Stimulated activated CD8-positive, alpha-beta memory T cell treated with anti-CD3 and anti-CD28 coated beads, Interleukin-12 subunit alpha, Interleukin-12 subunit beta, amount 100 ng/mL, for 4 hours (primary cell): ENCODE results near the gene MAP6.
"Not testable (repeated sequence)": the region's sequence is repeated elsewhere in the genome, so short reads cannot be mapped to it uniquely, and the experiment has no call there.

ENCODE experiments used
- DNase-seq: peaks from one replicate; pipeline ENCODE4 v3.0.0-alpha.2; 2020; ENCODE audit warnings: low read depth

Gene MAP6

DNA sequence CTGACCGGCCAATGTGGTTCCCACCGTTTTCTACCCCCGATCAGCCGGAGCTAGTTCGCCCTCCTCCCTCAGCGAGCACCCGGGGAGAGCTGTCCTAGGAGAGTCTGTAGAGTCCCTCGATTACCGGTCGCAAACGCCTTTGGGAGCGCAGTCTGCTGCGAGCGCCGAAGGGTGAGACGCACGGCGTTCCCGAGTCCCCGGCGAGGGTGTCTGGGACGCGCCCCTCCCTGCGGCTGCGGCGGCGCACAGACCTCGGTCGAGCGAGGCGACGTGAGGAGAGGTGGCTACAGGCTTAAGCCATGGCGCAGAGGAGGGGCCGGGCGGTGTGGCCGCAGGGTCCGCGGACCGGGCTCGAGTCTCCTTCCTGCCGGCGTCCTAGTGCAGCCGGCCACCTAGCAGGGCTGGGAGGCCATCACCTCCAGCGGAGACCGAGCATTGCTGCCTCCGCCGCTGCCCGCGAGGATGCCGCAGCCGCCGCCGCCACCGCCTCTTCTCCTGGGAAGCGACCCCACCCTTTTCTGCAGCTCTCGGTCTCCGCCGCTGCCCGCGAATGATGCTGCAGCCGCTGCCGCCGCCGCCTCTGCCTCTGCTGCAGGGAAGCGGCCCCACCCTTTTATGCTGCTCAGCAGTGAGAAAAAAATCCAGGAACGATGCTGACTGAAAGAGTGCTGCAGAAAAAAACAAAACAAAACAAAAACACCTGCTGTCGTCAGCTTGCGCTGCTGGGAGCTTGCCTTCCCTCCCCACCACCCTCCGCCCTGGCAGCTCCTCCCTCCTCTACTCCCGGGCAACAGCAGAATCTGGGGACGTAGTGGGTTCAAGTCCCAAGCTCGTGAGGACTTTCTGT lies at the start of gene MAP6:
MAP6 (minus strand) TSS at position 588 of the 847 bp plus-strand sequence. CDS start 669 bp downstream, outside the sequence.
- DNase-seq, result no peak

DNA sequence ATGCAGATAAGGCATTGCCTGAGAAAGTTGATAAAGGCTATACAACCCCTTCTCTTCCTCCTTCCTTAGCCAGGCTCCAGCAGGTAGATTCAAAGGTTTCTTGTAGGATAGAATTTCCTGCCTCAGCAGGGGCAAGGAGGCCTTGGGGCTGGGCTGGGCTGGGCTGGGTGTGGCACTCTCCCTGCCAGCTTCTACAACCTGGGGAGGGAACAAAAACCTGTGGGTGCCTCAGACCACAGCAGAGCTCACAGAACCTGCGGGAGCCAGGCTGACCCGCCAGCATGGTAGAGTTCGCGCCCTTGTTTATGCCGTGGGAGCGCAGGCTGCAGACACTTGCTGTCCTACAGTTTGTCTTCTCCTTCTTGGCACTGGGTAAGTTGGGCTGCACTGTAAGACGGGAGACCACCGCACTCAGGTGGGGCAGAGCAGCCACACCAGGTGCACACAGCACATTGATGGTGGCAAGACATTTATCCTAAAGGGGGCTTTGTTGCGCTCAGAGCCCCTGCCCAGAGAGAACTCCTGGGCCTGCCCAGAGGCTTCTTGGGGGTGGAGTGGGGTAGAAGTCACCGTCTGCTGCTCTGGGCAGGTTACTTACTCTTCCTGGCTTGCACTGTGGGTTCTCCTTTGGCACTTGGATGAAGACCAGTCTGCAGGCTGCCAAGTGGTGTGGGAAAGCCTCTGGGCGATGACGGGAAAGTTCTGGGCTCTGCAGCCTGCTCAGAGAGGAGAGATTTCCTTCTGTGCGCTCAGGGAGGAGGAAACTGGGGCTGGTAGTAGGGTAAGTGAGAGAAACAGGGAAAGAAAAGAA lies 49.0 kb upstream of the MAP6 start, which contains the start of gene MOGAT2:
MOGAT2 (plus strand) TSS at position 231 of the 811 bp plus-strand sequence; CDS start at position 282, 51 bp downstream.
- no peak for DNase-seq

- DNase-seq, result no peak
These were observed 47.8 kb upstream of the MAP6 start for GRCh38 chr11:75716659-75717058.

GRCh38 chr11:75715688-75716087 lies 46.9 kb upstream of the MAP6 start:
- no peak for DNase-seq

DNA sequence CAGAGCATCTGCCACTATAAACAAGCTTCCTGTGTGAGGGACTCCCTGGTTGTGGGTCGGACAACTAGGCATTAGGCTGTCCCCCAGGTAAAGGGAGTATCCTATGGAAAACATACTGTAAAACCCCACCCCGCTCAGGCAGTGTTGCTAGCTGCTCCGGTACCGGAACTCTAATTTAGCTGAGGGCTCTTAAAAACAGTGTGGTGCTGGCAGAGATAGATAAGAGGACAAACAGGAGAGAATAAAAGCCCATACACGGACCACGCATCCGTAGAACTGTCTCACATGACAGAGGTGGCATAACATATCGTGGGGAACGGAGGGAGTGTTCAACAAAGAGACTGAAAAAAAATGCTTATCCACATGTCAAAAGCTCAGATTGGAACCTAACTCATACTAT lies 45.4 kb upstream of the MAP6 start:
- DNase-seq, result no peak

DNA sequence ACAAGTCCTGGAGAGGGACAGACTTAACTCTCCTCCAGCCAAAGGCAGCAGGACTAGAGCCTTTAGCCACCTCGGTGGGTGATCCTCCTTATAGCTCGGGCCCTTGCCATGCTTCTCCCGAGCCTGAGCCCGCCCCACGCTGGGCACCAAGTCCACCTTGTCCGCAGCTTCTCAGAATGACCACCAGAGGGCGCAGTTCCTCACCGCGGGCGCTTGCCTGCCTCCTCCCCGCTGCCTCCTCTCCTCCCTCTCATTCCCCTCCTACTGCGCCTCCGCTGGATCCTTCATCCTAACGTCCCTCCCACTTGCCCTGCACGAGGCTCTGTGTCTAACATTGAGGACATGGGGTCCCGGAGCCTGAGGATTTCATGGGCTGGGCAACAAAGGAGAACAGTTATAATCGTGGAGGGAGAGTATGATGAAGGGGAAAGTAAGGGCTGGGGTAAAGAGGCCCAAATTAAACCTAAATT lies 37.5 kb upstream of the MAP6 start:
- DNase-seq, result peak; percentile 33

DNA sequence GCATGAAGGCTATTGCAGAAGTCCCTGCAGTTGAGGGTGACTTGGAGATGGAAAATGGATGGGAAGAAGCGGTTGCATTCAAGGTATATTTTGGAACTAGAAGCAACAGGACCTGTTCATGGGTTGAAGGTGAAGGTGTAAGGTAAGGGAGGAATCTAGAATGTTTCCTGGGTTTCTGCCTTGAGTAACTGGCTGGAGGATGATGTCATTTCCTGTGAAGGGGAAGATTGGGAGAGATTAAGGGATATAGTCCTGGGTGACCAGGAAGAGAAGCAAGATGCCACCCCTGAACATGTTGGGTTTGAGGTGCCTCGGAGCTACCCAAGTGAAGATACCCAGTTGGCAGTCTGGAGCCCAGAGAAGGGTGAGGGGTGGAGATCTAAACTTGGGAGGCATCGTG lies 36.7 kb upstream of the MAP6 start:
- DNase-seq, result no peak

DNA sequence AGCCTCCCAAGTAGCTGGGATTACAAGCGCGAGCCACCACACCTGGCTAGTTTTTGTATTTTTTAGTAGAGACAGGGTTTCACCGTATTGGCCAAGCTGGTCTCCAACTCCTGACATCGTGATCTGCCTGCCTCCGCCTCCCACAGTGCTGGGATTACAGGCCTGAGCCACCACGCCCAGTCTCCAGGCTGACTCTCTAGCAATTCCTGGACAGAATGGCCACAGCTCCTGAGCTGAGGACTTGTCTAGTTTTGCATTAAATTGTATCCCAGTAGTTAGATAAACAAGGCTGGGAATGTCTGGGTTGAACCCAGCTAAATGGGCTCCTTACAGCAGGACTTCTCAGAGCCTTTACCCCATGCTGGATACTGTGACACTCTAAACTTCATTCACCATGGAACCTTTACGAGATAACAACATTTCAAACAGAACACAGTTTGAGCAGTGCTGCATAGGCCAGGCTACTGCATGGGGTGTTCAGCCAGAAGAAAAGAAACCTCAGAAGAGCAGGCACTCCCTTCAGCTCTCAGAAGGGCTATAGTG lies 34.9 kb upstream of the MAP6 start:
- DNase-seq, result no peak

- DNase-seq, result no peak
These were observed 32.1 kb upstream of the MAP6 start for GRCh38 chr11:75700940-75701339.

GRCh38 chr11:75697906-75698581 lies 29.2 kb upstream of the MAP6 start:
- DNase-seq, result no peak

- no peak for DNase-seq
These were observed 23.0 kb upstream of the MAP6 start for GRCh38 chr11:75691804-75692203.

GRCh38 chr11:75689863-75690609 lies 21.2 kb upstream of the MAP6 start:
- no peak for DNase-seq

DNA sequence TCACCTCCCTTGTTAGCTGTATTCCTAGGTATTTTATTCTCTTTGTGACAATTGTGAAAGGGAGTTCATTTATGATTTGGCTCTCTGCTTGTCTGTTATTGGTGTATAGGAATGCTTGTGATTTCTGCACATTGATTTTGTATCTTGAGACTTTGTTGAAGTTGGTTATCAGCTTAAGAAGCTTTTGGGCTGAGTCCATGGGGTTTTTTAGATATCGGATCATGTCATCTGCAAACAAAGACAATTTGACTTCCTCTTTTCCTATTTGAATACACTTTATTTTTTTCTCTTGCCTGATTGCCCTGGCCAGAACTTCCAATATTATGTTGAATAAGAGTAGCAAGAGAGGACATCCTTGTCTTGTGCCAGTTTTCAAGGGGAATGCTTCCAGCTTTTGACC lies 15.0 kb upstream of the MAP6 start:
- not testable (repeated sequence) for DNase-seq

DNA sequence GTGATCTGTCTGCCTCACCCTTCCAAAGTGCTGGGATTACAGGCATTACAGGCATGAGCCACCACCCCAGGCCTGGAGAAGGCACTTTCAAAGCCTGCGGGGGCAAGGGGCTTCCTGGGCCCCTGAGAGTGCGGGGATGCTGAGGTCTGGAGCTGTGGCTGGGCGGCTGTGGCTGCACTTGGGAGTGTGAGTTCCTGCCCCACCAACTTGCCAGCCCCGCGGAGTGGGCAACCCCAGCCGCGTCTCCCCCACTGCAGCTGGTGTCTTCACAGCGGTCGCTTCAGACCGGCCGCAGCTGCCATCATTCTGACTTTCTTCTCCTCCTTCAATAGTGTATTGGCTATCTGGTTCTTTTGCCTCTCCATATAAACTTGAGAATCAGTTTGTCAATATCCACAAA lies 10.7 kb upstream of the MAP6 start:
- DNase-seq, result no peak

- no peak for DNase-seq
These were observed 9.9 kb upstream of the MAP6 start for GRCh38 chr11:75678620-75679259.

- DNase-seq, result no peak
These were observed 9.1 kb upstream of the MAP6 start for GRCh38 chr11:75677909-75678308.

- no peak for DNase-seq
These were observed 8.4 kb upstream of the MAP6 start for GRCh38 chr11:75677275-75677674.

DNA sequence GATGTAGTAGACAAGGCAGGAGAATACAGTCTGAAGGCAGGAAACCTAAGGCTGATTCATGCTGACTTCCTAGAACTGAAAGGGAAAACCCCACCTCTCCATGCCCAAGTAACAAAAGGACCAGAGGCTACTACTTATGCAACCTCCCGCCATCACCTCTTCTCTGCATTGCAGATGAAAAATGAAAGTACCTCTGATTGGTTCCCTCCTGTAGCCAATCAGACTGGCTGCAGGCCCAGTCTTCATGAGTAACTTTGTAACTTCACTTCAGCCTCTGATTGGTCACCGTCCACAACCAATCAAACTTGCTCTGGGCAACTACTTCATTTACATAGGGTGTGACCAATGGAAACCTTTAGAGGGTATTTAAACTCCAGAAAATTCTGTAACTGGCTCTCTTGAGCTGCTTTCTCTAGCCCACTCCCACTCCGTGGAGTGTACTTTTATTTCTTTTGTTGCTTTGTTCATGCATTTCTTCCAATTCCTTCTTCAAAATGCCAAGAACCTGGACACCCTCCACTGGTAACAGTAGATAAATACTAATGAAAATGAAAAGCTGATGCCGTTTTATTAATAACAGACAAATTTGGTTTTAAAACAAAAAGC lies 5.2 kb upstream of the MAP6 start:
- DNase-seq, result no peak

DNA sequence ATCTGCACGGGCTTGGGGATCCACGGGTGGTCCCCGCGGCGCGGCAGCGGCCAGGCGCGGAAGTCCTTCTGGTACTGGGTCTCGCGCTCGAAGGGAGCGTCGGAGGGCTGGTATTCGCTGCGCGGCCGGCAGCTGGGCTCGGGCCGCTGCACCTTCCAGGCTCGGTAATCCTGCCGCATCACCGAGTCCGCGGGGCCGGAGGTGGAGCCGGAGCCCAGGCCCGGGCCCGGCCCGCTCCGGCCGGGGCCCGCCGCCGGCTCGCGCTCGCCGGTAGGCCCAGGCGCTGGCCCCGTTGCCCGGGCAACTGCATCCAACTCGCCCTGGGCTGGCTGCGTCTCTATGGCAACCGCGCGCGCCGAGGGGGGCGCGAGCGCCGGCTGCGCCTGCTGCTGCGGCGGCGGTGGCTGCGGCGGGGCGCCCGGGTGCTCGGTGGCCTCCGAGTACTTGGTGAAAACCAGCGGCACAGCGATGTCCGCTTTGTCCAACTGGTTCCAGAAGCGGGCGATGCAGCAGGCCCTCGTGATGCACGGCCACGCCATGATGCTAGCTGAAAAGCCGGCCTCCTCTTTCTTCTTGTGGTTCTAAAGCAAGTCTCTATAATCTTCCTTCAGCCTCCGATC lies 897 bp downstream of the MAP6 start:
- DNase-seq, result no peak

DNA sequence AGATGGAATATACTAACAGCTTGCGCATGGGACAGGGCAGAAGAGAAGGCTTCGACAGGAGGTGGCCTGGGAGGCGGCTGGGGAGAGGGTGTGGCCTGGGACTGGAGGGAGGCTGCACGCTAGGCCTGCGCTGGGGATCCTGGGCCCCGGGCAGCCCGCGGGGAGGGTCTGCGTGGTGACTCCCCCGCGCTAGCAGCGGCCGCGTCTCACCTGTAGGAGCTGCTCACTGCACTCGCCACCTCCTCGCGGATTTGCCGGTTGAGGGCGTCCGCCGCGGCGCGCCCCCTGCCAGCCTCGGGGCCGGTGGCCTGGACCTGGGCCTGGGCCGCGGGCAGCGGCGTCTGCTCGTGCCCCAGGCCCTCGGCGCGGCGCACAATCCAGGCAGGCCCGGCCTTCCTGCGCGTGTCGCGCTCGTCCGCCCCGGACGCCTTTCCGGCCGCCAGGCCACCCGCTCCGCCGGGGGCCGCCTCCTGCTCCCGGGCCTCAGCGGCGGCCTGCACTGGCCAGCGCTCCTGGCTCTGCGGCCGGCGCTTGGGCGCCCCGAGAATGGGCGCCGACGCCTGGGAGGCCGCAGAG lies 1.5 kb downstream of the MAP6 start:
- no peak for DNase-seq
